Activated CD8-positive, alpha-beta memory T cell treated with anti-CD3 and anti-CD28 coated beads for 36 hours (primary cell): ENCODE results near the gene ARFRP1. TPM values are rescaled to one million over a fixed set of nuclear protein-coding genes. Genes with fewer than 3 reads are reported as not detected.
"Not testable (repeated sequence)": the region's sequence is repeated elsewhere in the genome, so short reads cannot be mapped to it uniquely, and the experiment has no call there.

Experiments used
- CTCF ChIA-PET: fragments of 350-600 bp; sonication (Branson Sonifier 250); formaldehyde crosslinking; loops from one replicate; lab custom pipeline; 2021; ENCODE audit warnings: antibody characterized with exemption; lab: Charles Lee
- POLR2A ChIA-PET: fragments of 350-600 bp; sonication (Branson Sonifier 250); formaldehyde crosslinking; loops from one replicate; lab custom pipeline; 2021; ENCODE audit warnings: antibody characterized with exemption; lab: Charles Lee
- total RNA-seq, 2 experiments: library from RNA; stranded (reverse); gene quantifications; one replicate each; pipeline ENCODE4 v1.2.3, GENCODE V29; 2021

ARFRP1 gene
- total RNA-seq, 2 experiments from 2014 or later, result 63.7 to 65.2 TPM

GRCh38 chr20:63657937-63658748 is 49.6 kb downstream of the ARFRP1 start, which contains the start of gene RTEL1:
Gene RTEL1 (plus strand): TSS chr20:63658312. CDS start chr20:63659403, 1,091 bp downstream.
- ChIA-PET POLR2A (interaction anchor here (0.8 to 1.7 kb wide), 7 partner anchors 16 to 207 kb away, joined by 3 to 10 read pairs (median 4); partner anchors contain the start of genes GMEB2, PPDPF, PTK6 and TPD52L2), CTCF (interaction anchor here (0.7 to 1.6 kb wide), 7 partner anchors 10 to 402 kb away, joined by 3 to 8 read pairs (median 3); partner anchors contain the start of genes PTK6 and UCKL1)

- ChIA-PET POLR2A (interaction anchor here (1.0 to 1.7 kb wide), 6 partner anchors 15 to 208 kb away, joined by 3 to 10 read pairs (median 5); partner anchors contain the start of genes GMEB2, PPDPF, PTK6 and TPD52L2), CTCF (interaction anchor here (1.0 to 1.6 kb wide), 3 partner anchors 9 to 120 kb away, joined by 3 to 8 read pairs (median 6); partner anchors contain the start of gene PTK6)
Observed at GRCh38 chr20:63657260-63657936, 50.4 kb downstream of the ARFRP1 start.

- POLR2A ChIA-PET, result interaction anchor here (0.7 kb wide), 1 partner anchor 128 kb away, joined by 3 read pairs; no protein-coding TSS in a partner anchor
- CTCF ChIA-PET, result no interaction called here
Observed at GRCh38 chr20:63656451-63656850, 51.3 kb downstream of the ARFRP1 start.

GRCh38 chr20:63655249-63655648 is 52.5 kb downstream of the ARFRP1 start:
- ChIA-PET CTCF (no interaction called here), POLR2A (no interaction called here)

GRCh38 chr20:63653974-63654668 is 53.7 kb downstream of the ARFRP1 start:
- POLR2A ChIA-PET, result interaction anchor here (0.5 to 1.1 kb wide), 2 partner anchors 29 to 80 kb away, joined by 3 to 4 read pairs; partner anchors contain the start of gene HELZ2
- CTCF ChIA-PET, result interaction anchor here (0.7 to 2.1 kb wide), 4 partner anchors 12 to 319 kb away, joined by 3 to 5 read pairs (median 4); no protein-coding TSS in a partner anchor

- ChIA-PET CTCF (interaction anchor here (0.6 to 2.1 kb wide), 4 partner anchors 11 to 320 kb away, joined by 3 to 5 read pairs (median 4); no protein-coding TSS in a partner anchor), POLR2A (interaction anchor here (0.5 to 1.1 kb wide), 3 partner anchors 26 to 79 kb away, joined by 3 to 4 read pairs (median 3); partner anchors contain the start of genes GMEB2 and HELZ2)
Observed at GRCh38 chr20:63653041-63653973, 54.5 kb downstream of the ARFRP1 start, which contains the start of gene STMN3. Gene STMN3 (minus strand): TSS chr20:63653424. CDS start chr20:63653345, 79 bp downstream.

- POLR2A ChIA-PET, result interaction anchor here (1.3 kb wide), 1 partner anchor 10 kb away, joined by 8 read pairs; no protein-coding TSS in a partner anchor
- CTCF ChIA-PET, result interaction anchor here (1.7 to 2.1 kb wide), 2 partner anchors 10 to 115 kb away, joined by 4 to 5 read pairs; partner anchors contain the start of gene PTK6
Observed at GRCh38 chr20:63652192-63652980, 55.4 kb downstream of the ARFRP1 start.

GRCh38 chr20:63651942-63652191 is 55.9 kb downstream of the ARFRP1 start:
- ChIA-PET POLR2A (interaction anchor here (1.3 kb wide), 1 partner anchor 10 kb away, joined by 8 read pairs; no protein-coding TSS in a partner anchor), CTCF (interaction anchor here (1.7 kb wide), 1 partner anchor 114 kb away, joined by 4 read pairs; the partner anchor contains the start of gene PTK6)

GRCh38 chr20:63650486-63650885 is 57.3 kb downstream of the ARFRP1 start:
- POLR2A ChIA-PET, CTCF ChIA-PET: not testable (repeated sequence)

- CTCF ChIA-PET, result no interaction called here
- POLR2A ChIA-PET, result no interaction called here
Observed at GRCh38 chr20:63648895-63649589, 58.7 kb downstream of the ARFRP1 start.

Other genes starting within 250 kb of the ARFRP1 start
- not detected for gene KCNQ2, start 235.3 kb downstream of the ARFRP1 start, total RNA-seq
- gene EEF1A2, start 208.9 kb downstream of the ARFRP1 start, total RNA-seq, result under 1 TPM in 1 of 2 experiments, not detected in 1; 0.13 TPM
- 100 to 1,000 TPM; 163 to 166 TPM for gene PPDPF, start 187.2 kb downstream of the ARFRP1 start, total RNA-seq
- gene PTK6, start 170.6 kb downstream of the ARFRP1 start, total RNA-seq, result under 1 TPM; 0.15 TPM
- gene SRMS, start 160.2 kb downstream of the ARFRP1 start, total RNA-seq, result not detected
- gene FNDC11, start 153.8 kb downstream of the ARFRP1 start, total RNA-seq, result under 1 TPM; 0.08 to 0.19 TPM
- gene HELZ2, start 133.7 kb downstream of the ARFRP1 start, total RNA-seq, result 1 to 10 TPM; 4.8 TPM
- gene GMEB2, start 80.9 kb downstream of the ARFRP1 start, total RNA-seq, result 10 to 100 TPM; 12.7 to 13.3 TPM
- 10 to 100 TPM; 14.5 to 16.2 TPM for gene STMN3, start 54.6 kb downstream of the ARFRP1 start, total RNA-seq
- 10 to 100 TPM; 51.2 to 56.8 TPM for gene RTEL1, start 49.7 kb downstream of the ARFRP1 start, total RNA-seq
- gene TNFRSF6B, start 11.3 kb downstream of the ARFRP1 start, total RNA-seq, result not detected
- gene ZGPAT, start 63 bp upstream of the ARFRP1 start, total RNA-seq, result 10 to 100 TPM; 24.9 to 25.1 TPM
- gene LIME1, start 28.7 kb upstream of the ARFRP1 start, total RNA-seq, result 10 to 100 TPM in 1 of 2 experiments, 1 to 10 TPM in 1; 9.9 to 10.8 TPM
- 10 to 100 TPM; 31.0 to 34.4 TPM for gene SLC2A4RG, start 31.8 kb upstream of the ARFRP1 start, total RNA-seq
- gene ZBTB46, start 123.3 kb upstream of the ARFRP1 start, total RNA-seq, result under 1 TPM; 0.25 TPM
- under 1 TPM in 1 of 2 experiments, not detected in 1; 0.13 TPM for gene ABHD16B, start 153.5 kb upstream of the ARFRP1 start, total RNA-seq
- gene TPD52L2, start 157.3 kb upstream of the ARFRP1 start, total RNA-seq, result 10 to 100 TPM; 62.7 to 67.0 TPM
- 10 to 100 TPM; 40.3 TPM for gene DNAJC5, start 187.2 kb upstream of the ARFRP1 start, total RNA-seq
- 10 to 100 TPM; 32.9 to 35.2 TPM for gene UCKL1, start 248.4 kb upstream of the ARFRP1 start, total RNA-seq